Upper lobe of left lung (tissue), 6 donors: Measurements from ENCODE around the gene DMC1. TPM values are rescaled to one million over a fixed set of nuclear protein-coding genes. Genes with fewer than 3 reads are reported as not detected.

Source experiments
- ATAC-seq, 2 donors: fragments of 200-7000 bp; cut with Tn5 transposase; one replicate each; pipeline ENCODE4 v1.9.1; 2022; ENCODE audit warnings: mild to moderate bottlenecking in 2 of 2, moderate library complexity in 2 of 2; ENCODE audit not compliant: low FRiP score in 2 of 2
- DNase-seq, 2 donors: peaks; one replicate each; pipeline ENCODE4 v3.0.0-alpha.2; 2019 to 2020
- H3K27ac ChIP-seq, 4 donors: fragments of 200-600 bp; sonication (generic); one replicate each; pipeline ENCODE4 v1.5.1; 2016 to 2019
- H3K27me3 ChIP-seq, 4 donors: fragments of 200-600 bp; sonication (generic); one replicate each; pipeline ENCODE4 v1.5.1; 2017 to 2019
- H3K36me3 ChIP-seq, 4 donors: fragments of 200-600 bp; sonication (generic); one replicate each; pipeline ENCODE4 v1.5.1; 2016 to 2019
- H3K4me1 ChIP-seq, 4 donors: fragments of 200-600 bp; sonication (generic); one replicate each; pipeline ENCODE4 v1.5.1; 2018 to 2019
- H3K4me3 ChIP-seq, 4 donors: fragments of 200-600 bp; sonication (generic); one replicate each; pipeline ENCODE4 v1.5.1; 2017 to 2019; ENCODE audit warnings: mild to moderate bottlenecking in 2 of 4, moderate library complexity in 1 of 4
- H3K9me3 ChIP-seq, 4 donors: fragments of 200-600 bp; sonication (generic); one replicate each; pipeline ENCODE4 v1.5.1; 2018 to 2019
- CTCF ChIP-seq, 6 experiments: fragments of 450-650 bp in 4 of 6; fragments of 200-600 bp in 2 of 6; sonication (generic) in 2 of 6; IDR thresholded peaks; one replicate each; pipeline ENCODE4 v1.5.1; 2016 to 2019; ENCODE audit warnings: antibody characterized with exemption in 6 of 6
- EP300 ChIP-seq, 4 donors: sonication (generic); formaldehyde crosslinking; IDR thresholded peaks; one replicate each; pipeline ENCODE4 v1.5.1; 2017; ENCODE audit warnings: antibody characterized with exemption in 4 of 4, control low read depth in 2 of 4
- POLR2A ChIP-seq, 4 donors: fragments of 450-650 bp; IDR thresholded peaks; one replicate each; pipeline ENCODE4 v1.5.1; 2016 to 2017; ENCODE audit warnings: antibody characterized with exemption in 4 of 4, mild to moderate bottlenecking in 2 of 4
- POLR2AphosphoS5 ChIP-seq, 2 donors: sonication (generic); formaldehyde crosslinking; IDR thresholded peaks; one replicate each; pipeline ENCODE4 v1.5.1; 2017; ENCODE audit warnings: antibody characterized with exemption in 2 of 2
- WGBS, 2 donors: methylation state at CpG; one replicate each; pipeline ENCODE4 v1.1.5; 2017 to 2018; 5-methylcytosine and 5-hydroxymethylcytosine counted together
- total RNA-seq, 6 donors: library from RNA; depleted of rRNA in 4 of 6; stranded (reverse); fragments of >200 nt in 4 of 6; gene quantifications; one replicate each; pipeline versions ENCODE4 v1.1.0 to v1.2.1, GENCODE V29; 2016 to 2021
- donor health status: DM: no; HTN: no; CAD: no; lungs with moderate emphysema.
- donor health status: DM: no; HTN: yes; CAD: no; lungs with severe emphysema.

The DMC1 gene
- total RNA-seq, 6 donors from 2014 or later, result 0.33 to 12.3 (median 1.2) TPM

GRCh38 chr22:38540701-38541100 is 29.3 kb downstream of the DMC1 start:
- DNase-seq, result no peak
- TF ChIP-seq POLR2A (IDR thresholded peaks at IDR 0.05), result no peak
- TF ChIP-seq CTCF (IDR thresholded peaks at IDR 0.05), result no peak
- no peak for TF ChIP-seq POLR2AphosphoS5 (IDR thresholded peaks at IDR 0.05)
- TF ChIP-seq EP300 (IDR thresholded peaks at IDR 0.05), result no peak
- H3K36me3 ChIP-seq, result no peaks in the 10 kb centered on the region
- no peak for ATAC-seq
- 65 to 79% methylated on average over 2 of the region's 2 CpGs for WGBS, 2 donors
- H3K4me3 ChIP-seq, result no peak overlapping the region
- peaks cover 0 to 4% (median 0%) of the 10 kb centered on the region in 4 donors for H3K4me1 ChIP-seq
- no peaks in the 10 kb centered on the region for H3K27me3 ChIP-seq
- H3K9me3 ChIP-seq, result peaks cover 5 to 13% (median 8%) of the 10 kb centered on the region in 4 donors
- H3K27ac ChIP-seq, result no peak overlapping the region

- H3K27me3 ChIP-seq, result no peaks in the 10 kb centered on the region
- no peaks in the 10 kb centered on the region for H3K4me1 ChIP-seq
- H3K4me3 ChIP-seq, result no peak overlapping the region
- no peaks in the 10 kb centered on the region for H3K36me3 ChIP-seq
- H3K9me3 ChIP-seq, result no peaks in the 10 kb centered on the region
- 90 to 94% methylated on average over 4 of the region's 4 CpGs for WGBS, 2 donors
- no peak for DNase-seq
- no peak for ATAC-seq
- TF ChIP-seq EP300 (IDR thresholded peaks at IDR 0.05) (no peak), POLR2AphosphoS5 (IDR thresholded peaks at IDR 0.05) (no peak), CTCF (IDR thresholded peaks at IDR 0.05) (no peak), POLR2A (IDR thresholded peaks at IDR 0.05) (no peak)
- no peak overlapping the region for H3K27ac ChIP-seq
Observed at GRCh38 chr22:38531251-38531938, 38.6 kb downstream of the DMC1 start.

- no peak for TF ChIP-seq EP300 (IDR thresholded peaks at IDR 0.05)
- no peak for TF ChIP-seq POLR2AphosphoS5 (IDR thresholded peaks at IDR 0.05)
- no peak for TF ChIP-seq CTCF (IDR thresholded peaks at IDR 0.05)
- no peak for TF ChIP-seq POLR2A (IDR thresholded peaks at IDR 0.05)
- H3K27me3 ChIP-seq, result no peaks in the 10 kb centered on the region
- H3K9me3 ChIP-seq, result no peaks in the 10 kb centered on the region
- H3K4me1 ChIP-seq, result no peaks in the 10 kb centered on the region
- no peak for DNase-seq
- H3K36me3 ChIP-seq, result no peaks in the 10 kb centered on the region
- ATAC-seq, result no peak
- H3K27ac ChIP-seq, result no peak overlapping the region
- no peak overlapping the region for H3K4me3 ChIP-seq
- WGBS, 2 donors, result 77 to 87% methylated on average over 3 of the region's 3 CpGs
Observed at GRCh38 chr22:38524429-38524828, 45.6 kb downstream of the DMC1 start.

- Histone ChIP-seq H3K27ac (no peak overlapping the region), H3K36me3 (no peaks in the 10 kb centered on the region), H3K9me3 (no peaks in the 10 kb centered on the region), H3K4me3 (no peak overlapping the region), H3K27me3 (no peaks in the 10 kb centered on the region), H3K4me1 (no peaks in the 10 kb centered on the region)
- DNase-seq (no peak), ATAC-seq (no peak)
- WGBS, 2 donors, result 93 to 97% methylated on average over 5 of the region's 5 CpGs
- TF ChIP-seq POLR2A (IDR thresholded peaks at IDR 0.05) (no peak), POLR2AphosphoS5 (IDR thresholded peaks at IDR 0.05) (no peak), CTCF (IDR thresholded peaks at IDR 0.05) (no peak), EP300 (IDR thresholded peaks at IDR 0.05) (no peak)
Observed at GRCh38 chr22:38523479-38523878, 46.5 kb downstream of the DMC1 start.

- DNase-seq, result no peak
- WGBS, 2 donors, result 93 to 94% methylated on average over 3 of the region's 3 CpGs
- Histone ChIP-seq H3K36me3 (no peaks in the 10 kb centered on the region), H3K4me1 (no peaks in the 10 kb centered on the region), H3K27me3 (no peaks in the 10 kb centered on the region), H3K27ac (no peak overlapping the region), H3K9me3 (no peaks in the 10 kb centered on the region), H3K4me3 (no peak overlapping the region)
- no peak for ATAC-seq
- no peak for TF ChIP-seq CTCF (IDR thresholded peaks at IDR 0.05)
- TF ChIP-seq EP300 (IDR thresholded peaks at IDR 0.05), result no peak
- no peak for TF ChIP-seq POLR2AphosphoS5 (IDR thresholded peaks at IDR 0.05)
- TF ChIP-seq POLR2A (IDR thresholded peaks at IDR 0.05), result no peak
Observed at GRCh38 chr22:38523029-38523428, 47.0 kb downstream of the DMC1 start.
